Thyroid gland (tissue), 4 donors: ENCODE measurements around the gene SPAG6.

Experiments used
- CTCF ChIP-seq, 6 experiments: fragments of 200-600 bp in 3 of 6; fragments of 450-650 bp in 3 of 6; sonication (generic) in 3 of 6; IDR thresholded peaks; one replicate each; pipeline ENCODE4 v1.5.1; 2016 to 2019; ENCODE audit warnings: antibody characterized with exemption in 6 of 6, mild to moderate bottlenecking in 2 of 6, inconsistent platforms in 1 of 6, moderate library complexity in 1 of 6
- POLR2A ChIP-seq, 2 donors: fragments of 450-650 bp; IDR thresholded peaks; one replicate each; pipeline ENCODE4 v1.6.1; 2017; ENCODE audit warnings: antibody characterized with exemption in 2 of 2, mild to moderate bottlenecking in 2 of 2, moderate library complexity in 1 of 2

- TF ChIP-seq CTCF (IDR thresholded peaks at IDR 0.05) (no peak), POLR2A (IDR thresholded peaks at IDR 0.05) (no peak)
Measured at GRCh38 chr10:22445495-22445894, 100.2 kb downstream of the SPAG6 start.
